ENCODE measurements around the gene PDCD2L.

The PDCD2L gene

GRCh38 chr19:34404109-34404909 lies at the start of gene PDCD2L:
Gene PDCD2L, plus strand, starts transcription at chr19:34404399. Its CDS starts 32 bp downstream, at chr19:34404431.
- Mint-ChIP-seq H3K36me3 (ENCODE audit: low read depth) (peaks cover 21% of the 10 kb centered on the region), H3K9me3 (no peaks in the 10 kb centered on the region), H3K27me3 (ENCODE audit: low read depth) (no peaks in the 10 kb centered on the region), H3K4me1 (ENCODE audit: low read depth) (peaks cover 4% of the 10 kb centered on the region), H3K27ac (peak within 1 kb of the TSS; percentile 80), H3K4me3 (peak within 1 kb of the TSS; percentile 87)

- H3K27ac Mint-ChIP-seq: no peak overlapping the region
- no peaks in the 10 kb centered on the region for H3K27me3 Mint-ChIP-seq (ENCODE audit: low read depth)
- peaks cover 8% of the 10 kb centered on the region for H3K36me3 Mint-ChIP-seq (ENCODE audit: low read depth)
- H3K9me3 Mint-ChIP-seq: no peaks in the 10 kb centered on the region
- peaks cover 32% of the 10 kb centered on the region for H3K4me1 Mint-ChIP-seq (ENCODE audit: low read depth)
- no peak overlapping the region for H3K4me3 Mint-ChIP-seq
Observed at GRCh38 chr19:34355201-34355600, 49.0 kb upstream of the PDCD2L start.

GRCh38 chr19:34356875-34357274 lies 47.3 kb upstream of the PDCD2L start:
- peaks cover 23% of the 10 kb centered on the region for H3K4me1 Mint-ChIP-seq (ENCODE audit: low read depth)
- H3K27me3 Mint-ChIP-seq (ENCODE audit: low read depth): no peaks in the 10 kb centered on the region
- peaks cover 8% of the 10 kb centered on the region for H3K36me3 Mint-ChIP-seq (ENCODE audit: low read depth)
- H3K9me3 Mint-ChIP-seq: no peaks in the 10 kb centered on the region
- no peak overlapping the region for H3K4me3 Mint-ChIP-seq
- H3K27ac Mint-ChIP-seq: no peak overlapping the region

GRCh38 chr19:34357431-34357830 lies 46.8 kb upstream of the PDCD2L start:
- Mint-ChIP-seq H3K4me3 (no peak overlapping the region), H3K9me3 (no peaks in the 10 kb centered on the region), H3K27me3 (ENCODE audit: low read depth) (no peaks in the 10 kb centered on the region), H3K36me3 (ENCODE audit: low read depth) (peaks cover 8% of the 10 kb centered on the region), H3K4me1 (ENCODE audit: low read depth) (peaks cover 23% of the 10 kb centered on the region), H3K27ac (peak overlapping the region; percentile 73)

GRCh38 chr19:34359140-34359953 lies 44.9 kb upstream of the PDCD2L start:
- Mint-ChIP-seq H3K36me3 (ENCODE audit: low read depth) (peaks cover 6% of the 10 kb centered on the region), H3K9me3 (no peaks in the 10 kb centered on the region), H3K27me3 (ENCODE audit: low read depth) (no peaks in the 10 kb centered on the region), H3K4me1 (ENCODE audit: low read depth) (peaks cover 27% of the 10 kb centered on the region), H3K27ac (peak overlapping the region; percentile 92), H3K4me3 (peak overlapping the region; percentile 90)

- H3K4me1 Mint-ChIP-seq (ENCODE audit: low read depth): peaks cover 32% of the 10 kb centered on the region
- peak overlapping the region; percentile 92 for H3K27ac Mint-ChIP-seq
- no peaks in the 10 kb centered on the region for H3K9me3 Mint-ChIP-seq
- H3K4me3 Mint-ChIP-seq: peak overlapping the region; percentile 90
- no peaks in the 10 kb centered on the region for H3K27me3 Mint-ChIP-seq (ENCODE audit: low read depth)
- H3K36me3 Mint-ChIP-seq (ENCODE audit: low read depth): peaks cover 4% of the 10 kb centered on the region
Observed at GRCh38 chr19:34359954-34360315, 44.3 kb upstream of the PDCD2L start.

- no peaks in the 10 kb centered on the region for H3K9me3 Mint-ChIP-seq
- peaks cover 2% of the 10 kb centered on the region for H3K36me3 Mint-ChIP-seq (ENCODE audit: low read depth)
- peak overlapping the region; percentile 92 for H3K27ac Mint-ChIP-seq
- peak overlapping the region; percentile 90 for H3K4me3 Mint-ChIP-seq
- H3K27me3 Mint-ChIP-seq (ENCODE audit: low read depth): no peaks in the 10 kb centered on the region
- peaks cover 32% of the 10 kb centered on the region for H3K4me1 Mint-ChIP-seq (ENCODE audit: low read depth)
Observed at GRCh38 chr19:34360354-34360909, 43.8 kb upstream of the PDCD2L start.

GRCh38 chr19:34362679-34363069 lies 41.5 kb upstream of the PDCD2L start:
- no peaks in the 10 kb centered on the region for H3K9me3 Mint-ChIP-seq
- H3K4me3 Mint-ChIP-seq: no peak overlapping the region
- no peak overlapping the region for H3K27ac Mint-ChIP-seq
- H3K36me3 Mint-ChIP-seq (ENCODE audit: low read depth): peaks cover 16% of the 10 kb centered on the region
- H3K4me1 Mint-ChIP-seq (ENCODE audit: low read depth): peaks cover 49% of the 10 kb centered on the region
- H3K27me3 Mint-ChIP-seq (ENCODE audit: low read depth): no peaks in the 10 kb centered on the region

- H3K27ac Mint-ChIP-seq: no peak overlapping the region
- H3K4me3 Mint-ChIP-seq: peak overlapping the region; percentile 18
- H3K27me3 Mint-ChIP-seq (ENCODE audit: low read depth): no peaks in the 10 kb centered on the region
- peaks cover 20% of the 10 kb centered on the region for H3K36me3 Mint-ChIP-seq (ENCODE audit: low read depth)
- no peaks in the 10 kb centered on the region for H3K9me3 Mint-ChIP-seq
- peaks cover 47% of the 10 kb centered on the region for H3K4me1 Mint-ChIP-seq (ENCODE audit: low read depth)
Observed at GRCh38 chr19:34363094-34363493, 41.1 kb upstream of the PDCD2L start.

- H3K36me3 Mint-ChIP-seq (ENCODE audit: low read depth): peaks cover 23% of the 10 kb centered on the region
- no peaks in the 10 kb centered on the region for H3K27me3 Mint-ChIP-seq (ENCODE audit: low read depth)
- H3K27ac Mint-ChIP-seq: peak overlapping the region; percentile 86
- H3K4me3 Mint-ChIP-seq: no peak overlapping the region
- no peaks in the 10 kb centered on the region for H3K9me3 Mint-ChIP-seq
- peaks cover 43% of the 10 kb centered on the region for H3K4me1 Mint-ChIP-seq (ENCODE audit: low read depth)
Observed at GRCh38 chr19:34363930-34364329, 40.3 kb upstream of the PDCD2L start.

- H3K4me1 Mint-ChIP-seq (ENCODE audit: low read depth): peaks cover 42% of the 10 kb centered on the region
- H3K4me3 Mint-ChIP-seq: peak overlapping the region; percentile 93
Observed at GRCh38 chr19:34364462-34364829, 39.8 kb upstream of the PDCD2L start.

GRCh38 chr19:34364830-34365462 lies 39.3 kb upstream of the PDCD2L start, which contains the start of gene GPI:
Gene GPI, plus strand, starts transcription at chr19:34365196. Its CDS starts 71 bp downstream, at chr19:34365267.
- Mint-ChIP-seq H3K4me1 (ENCODE audit: low read depth) (peaks cover 41% of the 10 kb centered on the region), H3K27ac (peak within 1 kb of the TSS; percentile 92), H3K36me3 (ENCODE audit: low read depth) (peaks cover 31% of the 10 kb centered on the region), H3K4me3 (peak within 1 kb of the TSS; percentile 99), H3K27me3 (ENCODE audit: low read depth) (no peaks in the 10 kb centered on the region), H3K9me3 (no peaks in the 10 kb centered on the region)

More at GRCh38 chr19:34364462-34364829, 39.8 kb upstream of the PDCD2L start:
- Mint-ChIP-seq H3K27me3 (ENCODE audit: low read depth) (no peaks in the 10 kb centered on the region), H3K36me3 (ENCODE audit: low read depth) (peaks cover 26% of the 10 kb centered on the region), H3K27ac (peak overlapping the region; percentile 86), H3K9me3 (no peaks in the 10 kb centered on the region)

GRCh38 chr19:34365463-34366401 lies 38.5 kb upstream of the PDCD2L start:
- no peaks in the 10 kb centered on the region for H3K9me3 Mint-ChIP-seq
- peak overlapping the region; percentile 99 for H3K4me3 Mint-ChIP-seq
- peak overlapping the region; percentile 92 for H3K27ac Mint-ChIP-seq
- H3K36me3 Mint-ChIP-seq (ENCODE audit: low read depth): peaks cover 37% of the 10 kb centered on the region
- no peaks in the 10 kb centered on the region for H3K27me3 Mint-ChIP-seq (ENCODE audit: low read depth)
- peaks cover 45% of the 10 kb centered on the region for H3K4me1 Mint-ChIP-seq (ENCODE audit: low read depth)

All from T-helper 1 cell treated with Interleukin-12 subunit alpha and Interleukin-12 subunit beta and Interleukin-4 antibody, amounts not matched to agents 30 μg/mL and 1 μg/mL, for 36 hours (primary cell).